Karpas-422 (cell line): ENCODE measurements around the gene RAX. TPM values are rescaled to one million over a fixed set of nuclear protein-coding genes. Genes with fewer than 3 reads are reported as not detected.
A peak's percentile ranks its signal among the peaks of the same experiment; 100 is the strongest.

ENCODE experiments used
- DNase-seq: peaks from one replicate; pipeline ENCODE4 v3.0.0-alpha.2; 2015
- H2AFZ ChIP-seq: fragments of 200-600 bp; sonication (generic); 2 replicates; pipeline ENCODE4 v1.6.1; 2014; ENCODE audit warnings: antibody characterized with exemption, low read length, mixed read lengths
- H3K27ac ChIP-seq: fragments of 200-600 bp; sonication (generic); 2 replicates; pipeline ENCODE4 v1.5.1; 2014; ENCODE audit warnings: mild to moderate bottlenecking, low read length, moderate library complexity
- H3K27me3 ChIP-seq: fragments of 200-600 bp; sonication (generic); 2 replicates; pipeline ENCODE4 v1.6.1; 2014; ENCODE audit warnings: low read length, mixed read lengths
- H3K36me3 ChIP-seq: fragments of 200-600 bp; sonication (generic); 2 replicates; pipeline ENCODE4 v1.6.1; 2014; ENCODE audit warnings: low read length, mixed read lengths; ENCODE audit not compliant: insufficient read depth
- H3K4me1 ChIP-seq: fragments of 200-600 bp; sonication (generic); 2 replicates; pipeline ENCODE4 v1.6.1; 2014; ENCODE audit warnings: mild to moderate bottlenecking, low read length, mixed read lengths
- H3K4me2 ChIP-seq: fragments of 200-600 bp; sonication (generic); 2 replicates; pipeline ENCODE4 v1.6.1; 2014; ENCODE audit warnings: low read length, low read depth, mild to moderate bottlenecking; ENCODE audit not compliant: poor library complexity, severe bottlenecking
- H3K4me3 ChIP-seq: fragments of 200-600 bp; sonication (generic); 2 replicates; pipeline ENCODE4 v1.5.1; 2014; ENCODE audit warnings: mild to moderate bottlenecking, antibody characterized with exemption, low read length, mixed read lengths
- H3K79me2 ChIP-seq: fragments of 200-600 bp; sonication (generic); 2 replicates; pipeline ENCODE4 v1.6.1; 2014; ENCODE audit warnings: mild to moderate bottlenecking, low read length, mixed read lengths
- H3K9ac ChIP-seq: fragments of 200-600 bp; sonication (generic); 2 replicates; pipeline ENCODE4 v1.6.0; 2014; ENCODE audit warnings: low read length
- H3K9me2 ChIP-seq: fragments of 200-600 bp; sonication (generic), shearing (Covaris generic); replicated peaks from 2 replicates; pipeline ENCODE4 v1.6.0; 2014; ENCODE audit warnings: mild to moderate bottlenecking, low read length, moderate library complexity; ENCODE audit not compliant: insufficient read depth
- H3K9me3 ChIP-seq: fragments of 300-700, 200-600 bp; sonication (generic); 2 replicates; pipeline ENCODE4 v1.6.1; 2014; ENCODE audit warnings: low read length, mixed read lengths
- H4K20me1 ChIP-seq: fragments of 200-600 bp; sonication (generic); 2 replicates; pipeline ENCODE4 v1.6.1; 2014; ENCODE audit warnings: mild to moderate bottlenecking, antibody characterized with exemption, low read length, low read depth; ENCODE audit not compliant: insufficient read depth
- total RNA-seq: library from RNA; depleted of rRNA; stranded (reverse); fragments of >200 nt; shearing (Covaris generic); gene quantifications from 2 replicates; pipeline ENCODE4 v1.2.3, GENCODE V29; 2014; ENCODE audit warnings: low replicate concordance; rRNA removed

The RAX gene
- total RNA-seq, result not detected in 2 replicates

GRCh38 chr18:59272891-59273758, at the start of gene RAX:
Gene RAX, minus strand, starts transcription at chr18:59273454. Its CDS starts 248 bp downstream, at chr18:59273206.
- Histone ChIP-seq H3K27me3 (no peaks in the 10 kb centered on the region), H3K9ac (no peak within 1 kb of the TSS)
- DNase-seq, result no peak

DNA sequence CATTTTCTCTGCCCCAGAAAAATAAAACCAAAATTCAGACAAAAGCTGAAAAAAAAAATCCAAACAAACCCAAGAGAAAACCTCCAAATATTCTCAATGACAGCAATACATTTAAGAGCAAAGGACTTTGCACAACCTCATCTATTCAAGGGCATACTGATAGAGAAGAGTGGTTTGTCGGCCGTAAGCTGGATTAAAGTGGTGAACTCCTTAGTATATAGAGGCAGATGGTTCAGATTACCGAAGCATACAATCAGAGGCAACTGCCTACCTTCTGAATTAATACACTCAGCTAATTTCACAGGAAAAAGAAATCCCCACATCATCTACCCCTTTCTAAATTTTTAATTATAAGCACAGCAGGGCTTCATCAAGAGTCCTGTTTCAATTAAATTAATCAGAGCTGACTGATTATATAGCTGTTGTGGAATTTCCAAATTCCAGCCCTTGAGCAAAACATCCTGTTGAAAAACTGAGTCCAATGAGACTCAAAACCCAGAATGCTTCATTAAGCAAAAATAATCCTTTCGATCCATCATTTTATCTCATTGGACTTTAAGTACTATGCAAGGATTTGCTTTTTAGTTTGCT, 45.3 kb upstream of the RAX start, which contains the start of gene CPLX4:
Gene CPLX4 (minus strand): TSS at position 190 of the 591 bp plus-strand sequence. CDS start 187 bp downstream, at position 3.
- H3K27me3 ChIP-seq, result no peaks in the 10 kb centered on the region
- no peak within 1 kb of the TSS for H3K4me2 ChIP-seq
- no peak within 1 kb of the TSS for H3K9ac ChIP-seq
- no peaks in the 10 kb centered on the region for H3K36me3 ChIP-seq
- H3K4me1 ChIP-seq, result no peaks in the 10 kb centered on the region
- no peak within 1 kb of the TSS for H3K27ac ChIP-seq
- H3K79me2 ChIP-seq, result no peaks in the 10 kb centered on the region
- no peak within 1 kb of the TSS for H2AFZ ChIP-seq
- H3K4me3 ChIP-seq, result no peak within 1 kb of the TSS
- H4K20me1 ChIP-seq, result no peaks in the 10 kb centered on the region
- no peak for DNase-seq
- H3K9me3 ChIP-seq, result no peaks in the 10 kb centered on the region
- H3K9me2 ChIP-seq, result no peaks in the 10 kb centered on the region

More at GRCh38 chr18:59272891-59273758, at the start of gene RAX:
- no peak within 1 kb of the TSS for H3K27ac ChIP-seq
- no peaks in the 10 kb centered on the region for H4K20me1 ChIP-seq
- H3K4me1 ChIP-seq, result no peaks in the 10 kb centered on the region
- H3K9me2 ChIP-seq, result no peaks in the 10 kb centered on the region
- no peaks in the 10 kb centered on the region for H3K9me3 ChIP-seq
- no peak within 1 kb of the TSS for H3K4me2 ChIP-seq
- no peaks in the 10 kb centered on the region for H3K79me2 ChIP-seq
- no peak within 1 kb of the TSS for H3K4me3 ChIP-seq
- H3K36me3 ChIP-seq, result no peaks in the 10 kb centered on the region
- no peak within 1 kb of the TSS for H2AFZ ChIP-seq

- H3K4me2 ChIP-seq, result no peak overlapping the region
- no peaks in the 10 kb centered on the region for H3K79me2 ChIP-seq
- no peaks in the 10 kb centered on the region for H3K36me3 ChIP-seq
- no peaks in the 10 kb centered on the region for H3K4me1 ChIP-seq
- no peak overlapping the region for H2AFZ ChIP-seq
- no peaks in the 10 kb centered on the region for H4K20me1 ChIP-seq
- H3K27me3 ChIP-seq, result no peaks in the 10 kb centered on the region
- no peak overlapping the region for H3K4me3 ChIP-seq
- H3K9ac ChIP-seq, result no peak overlapping the region
- H3K27ac ChIP-seq, result no peak overlapping the region
- H3K9me2 ChIP-seq, result no peaks in the 10 kb centered on the region
- DNase-seq, result no peak
- no peaks in the 10 kb centered on the region for H3K9me3 ChIP-seq
Measured at GRCh38 chr18:59311631-59312030, 38.4 kb upstream of the RAX start.

- no peaks in the 10 kb centered on the region for H3K9me2 ChIP-seq
- no peak overlapping the region for H3K27ac ChIP-seq
- no peaks in the 10 kb centered on the region for H3K36me3 ChIP-seq
- no peak overlapping the region for H3K9ac ChIP-seq
- H4K20me1 ChIP-seq, result no peaks in the 10 kb centered on the region
- H3K4me1 ChIP-seq, result no peaks in the 10 kb centered on the region
- no peak overlapping the region for H3K4me3 ChIP-seq
- no peaks in the 10 kb centered on the region for H3K79me2 ChIP-seq
- no peak for DNase-seq
- no peaks in the 10 kb centered on the region for H3K27me3 ChIP-seq
- no peaks in the 10 kb centered on the region for H3K9me3 ChIP-seq
- no peak overlapping the region for H2AFZ ChIP-seq
- no peak overlapping the region for H3K4me2 ChIP-seq
Measured at GRCh38 chr18:59308938-59309260, 35.6 kb upstream of the RAX start.

- H3K9me3 ChIP-seq, result no peaks in the 10 kb centered on the region
- no peaks in the 10 kb centered on the region for H4K20me1 ChIP-seq
- H3K27ac ChIP-seq, result no peak overlapping the region
- no peaks in the 10 kb centered on the region for H3K9me2 ChIP-seq
- no peaks in the 10 kb centered on the region for H3K36me3 ChIP-seq
- H3K4me3 ChIP-seq, result no peak overlapping the region
- no peak overlapping the region for H3K4me2 ChIP-seq
- DNase-seq, result peak; percentile 81
- no peak overlapping the region for H2AFZ ChIP-seq
- H3K9ac ChIP-seq, result no peak overlapping the region
- H3K79me2 ChIP-seq, result no peaks in the 10 kb centered on the region
- no peaks in the 10 kb centered on the region for H3K27me3 ChIP-seq
- H3K4me1 ChIP-seq, result no peaks in the 10 kb centered on the region
Measured at GRCh38 chr18:59308248-59308937, 35.1 kb upstream of the RAX start.

- Histone ChIP-seq H3K27ac (no peak overlapping the region), H3K4me1 (no peaks in the 10 kb centered on the region), H3K4me2 (no peak overlapping the region), H3K36me3 (no peaks in the 10 kb centered on the region), H4K20me1 (no peaks in the 10 kb centered on the region), H3K4me3 (no peak overlapping the region), H3K79me2 (no peaks in the 10 kb centered on the region), H3K9ac (no peak overlapping the region), H3K27me3 (no peaks in the 10 kb centered on the region), H3K9me3 (no peaks in the 10 kb centered on the region), H3K9me2 (no peaks in the 10 kb centered on the region), H2AFZ (no peak overlapping the region)
- no peak for DNase-seq
Measured at GRCh38 chr18:59306640-59307039, 33.4 kb upstream of the RAX start.

DNA sequence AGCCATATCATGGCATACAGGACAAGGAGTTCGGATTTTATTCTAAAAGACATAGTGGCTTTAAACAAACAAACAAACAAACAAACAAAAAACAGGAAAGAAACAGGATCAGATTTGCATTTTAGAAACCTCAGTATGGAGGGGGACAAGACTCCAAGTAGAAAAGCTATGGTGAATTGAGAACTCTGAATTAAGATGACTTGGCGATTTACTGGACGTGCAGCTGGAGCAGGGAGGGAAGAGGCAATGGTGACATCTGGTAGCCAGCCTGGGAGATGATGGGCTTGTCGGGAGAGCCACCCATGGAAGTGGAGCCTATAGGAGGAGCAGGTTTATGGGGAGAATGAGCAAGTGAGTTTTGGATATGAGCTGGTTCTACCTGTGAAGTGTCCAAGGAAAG, 32.0 kb upstream of the RAX start:
- Histone ChIP-seq H3K27ac (no peak overlapping the region), H3K4me3 (no peak overlapping the region), H3K9me3 (no peaks in the 10 kb centered on the region), H3K36me3 (no peaks in the 10 kb centered on the region), H3K9me2 (no peaks in the 10 kb centered on the region), H4K20me1 (no peaks in the 10 kb centered on the region), H3K4me1 (no peaks in the 10 kb centered on the region), H3K79me2 (no peaks in the 10 kb centered on the region), H2AFZ (no peak overlapping the region), H3K4me2 (no peak overlapping the region), H3K9ac (no peak overlapping the region), H3K27me3 (no peaks in the 10 kb centered on the region)
- DNase-seq, result no peak

DNA sequence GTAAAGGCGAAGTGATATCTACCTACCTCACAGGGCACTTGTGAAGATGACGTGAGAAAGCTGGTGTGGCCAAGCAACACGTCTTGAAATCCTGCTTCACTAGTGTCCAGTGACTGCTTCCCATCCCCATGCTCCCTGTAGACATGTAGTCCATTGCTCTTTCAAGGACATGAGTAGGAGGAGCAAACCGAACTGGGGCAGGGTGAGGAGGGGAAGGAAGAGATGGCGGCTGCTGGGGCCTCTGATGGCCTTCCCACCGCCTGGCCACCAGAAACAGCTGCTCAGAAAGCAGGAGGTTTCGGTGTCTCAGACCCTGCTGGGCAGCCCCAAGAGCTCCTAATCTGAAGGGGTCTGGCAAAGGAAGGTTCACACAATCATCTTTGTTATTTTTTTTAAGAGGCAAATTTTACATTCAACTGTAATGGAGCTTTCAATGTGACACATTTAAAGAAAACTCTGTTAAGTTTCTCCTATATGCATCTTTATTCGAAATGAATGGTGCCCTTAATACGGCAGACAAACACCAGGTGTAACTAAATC, 30.5 kb upstream of the RAX start:
- Histone ChIP-seq H3K4me3 (no peak overlapping the region), H3K27ac (no peak overlapping the region)

More for the DNA sequence above, 30.5 kb upstream of the RAX start:
- Histone ChIP-seq H3K9me3 (no peaks in the 10 kb centered on the region), H3K27me3 (no peaks in the 10 kb centered on the region), H3K79me2 (no peaks in the 10 kb centered on the region), H3K9me2 (no peaks in the 10 kb centered on the region), H2AFZ (no peak overlapping the region), H3K4me2 (no peak overlapping the region), H3K4me1 (no peaks in the 10 kb centered on the region), H4K20me1 (no peaks in the 10 kb centered on the region), H3K36me3 (no peaks in the 10 kb centered on the region), H3K9ac (no peak overlapping the region)
- DNase-seq, result no peak
